ENCODE measurements around the gene CELF2. TPM values are rescaled to one million over a fixed set of nuclear protein-coding genes. Genes with fewer than 3 reads are reported as not detected.

Gene CELF2
- total and polyA plus RNA-seq, 2 experiments from 2014 or later: 16.6 to 26.9 TPM

DNA sequence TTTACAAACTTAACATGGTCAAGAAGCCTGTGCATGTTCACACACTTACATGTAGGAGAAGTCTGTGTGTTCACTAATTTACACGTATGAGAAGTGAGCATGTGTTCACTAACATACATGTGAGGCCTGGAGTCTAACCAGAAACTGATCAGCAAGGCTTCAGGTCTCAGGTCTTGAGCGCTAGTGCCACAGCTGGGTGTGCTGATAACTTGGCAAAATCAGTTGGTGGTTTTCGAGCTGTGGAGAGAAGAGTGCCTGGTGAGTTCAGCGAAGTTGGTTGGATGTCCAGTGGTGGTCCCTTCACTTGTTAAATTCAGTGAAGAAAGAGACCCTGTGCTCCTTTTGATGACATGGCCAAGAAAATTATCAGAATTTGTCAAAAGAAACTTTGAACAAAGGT is 98.7 kb downstream of the CELF2 start:
- WGBS (ENCODE audit: low lambda C conversion rate, missing lambda C conversion rate): 90% methylated on average over 4 of the region's 4 CpGs
- no peak for TF ChIP-seq EZH2phosphoT487 (IDR thresholded peaks at IDR 0.05; ENCODE audit: low read depth, severe bottlenecking, unreplicated experiment)
- TF ChIP-seq, protein P1, sequence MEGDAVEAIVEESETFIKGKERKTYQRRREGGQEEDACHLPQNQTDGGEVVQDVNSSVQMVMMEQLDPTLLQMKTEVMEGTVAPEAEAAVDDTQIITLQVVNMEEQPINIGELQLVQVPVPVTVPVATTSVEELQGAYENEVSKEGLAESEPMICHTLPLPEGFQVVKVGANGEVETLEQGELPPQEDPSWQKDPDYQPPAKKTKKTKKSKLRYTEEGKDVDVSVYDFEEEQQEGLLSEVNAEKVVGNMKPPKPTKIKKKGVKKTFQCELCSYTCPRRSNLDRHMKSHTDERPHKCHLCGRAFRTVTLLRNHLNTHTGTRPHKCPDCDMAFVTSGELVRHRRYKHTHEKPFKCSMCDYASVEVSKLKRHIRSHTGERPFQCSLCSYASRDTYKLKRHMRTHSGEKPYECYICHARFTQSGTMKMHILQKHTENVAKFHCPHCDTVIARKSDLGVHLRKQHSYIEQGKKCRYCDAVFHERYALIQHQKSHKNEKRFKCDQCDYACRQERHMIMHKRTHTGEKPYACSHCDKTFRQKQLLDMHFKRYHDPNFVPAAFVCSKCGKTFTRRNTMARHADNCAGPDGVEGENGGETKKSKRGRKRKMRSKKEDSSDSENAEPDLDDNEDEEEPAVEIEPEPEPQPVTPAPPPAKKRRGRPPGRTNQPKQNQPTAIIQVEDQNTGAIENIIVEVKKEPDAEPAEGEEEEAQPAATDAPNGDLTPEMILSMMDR (IDR thresholded peaks at IDR 0.05; ENCODE audit: poor library complexity): no peak
- no peak for TF ChIP-seq EZH2 (IDR thresholded peaks at IDR 0.05; ENCODE audit: borderline replicate concordance)

DNA sequence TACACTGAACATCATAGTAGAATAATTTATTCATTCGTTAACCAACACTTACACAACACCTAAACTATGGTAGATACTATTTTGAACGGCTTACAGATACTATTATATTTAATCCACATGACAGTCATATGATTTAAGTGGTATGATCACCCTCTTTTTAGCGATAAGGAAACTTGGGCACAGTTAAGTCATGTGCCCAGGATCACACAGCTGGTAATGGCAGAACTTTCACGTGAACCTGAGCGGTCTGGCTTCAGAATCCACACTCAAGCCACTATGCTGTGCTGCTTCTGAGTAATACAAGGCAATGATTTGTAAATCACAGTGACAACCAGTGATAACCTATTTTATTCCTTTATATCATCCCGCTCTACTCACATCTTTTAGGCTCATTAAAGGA is 99.1 kb downstream of the CELF2 start:
- no peak overlapping the region for H2AFZ ChIP-seq
- H3K9me3 ChIP-seq (ENCODE audit: low read depth): no peaks in the 10 kb centered on the region
- no peaks in the 10 kb centered on the region for H3K36me3 ChIP-seq (replicated peaks; ENCODE audit: insufficient read depth, low read depth)
- H4K20me1 ChIP-seq (ENCODE audit: insufficient read depth, poor library complexity, severe bottlenecking): no peaks in the 10 kb centered on the region
- H3K9me2 ChIP-seq (replicated peaks; ENCODE audit: insufficient read depth): no peaks in the 10 kb centered on the region
- no peaks in the 10 kb centered on the region for H3K4me1 ChIP-seq (ENCODE audit: insufficient read depth)
- TF ChIP-seq EZH2phosphoT487 (IDR thresholded peaks at IDR 0.05; ENCODE audit: low read depth, severe bottlenecking, unreplicated experiment) (no peak), EZH2 (IDR thresholded peaks at IDR 0.05; ENCODE audit: borderline replicate concordance) (no peak)
- TF ChIP-seq, protein P1 (IDR thresholded peaks at IDR 0.05; ENCODE audit: poor library complexity): no peak
- H3K4me2 ChIP-seq: no peak overlapping the region
- H3K4me3 ChIP-seq: no peak overlapping the region
- no peaks in the 10 kb centered on the region for H3K79me2 ChIP-seq
- no peak for DNase-seq (ENCODE audit: low spot score)
- no peaks in the 10 kb centered on the region for H3K27me3 ChIP-seq
- H3K27ac ChIP-seq: no peak overlapping the region
- whole genome bisulfite sequencing (ENCODE audit: low lambda C conversion rate, missing lambda C conversion rate): 82% methylated on average over 6 of the region's 6 CpGs

More for the DNA sequence above, 98.7 kb downstream of the CELF2 start:
- DNase-seq (ENCODE audit: low spot score): no peak
- no peaks in the 10 kb centered on the region for H3K36me3 ChIP-seq (replicated peaks; ENCODE audit: insufficient read depth, low read depth)
- H3K4me2 ChIP-seq: no peak overlapping the region
- H3K27ac ChIP-seq: no peak overlapping the region
- no peaks in the 10 kb centered on the region for H3K79me2 ChIP-seq
- no peaks in the 10 kb centered on the region for H3K27me3 ChIP-seq
- no peak overlapping the region for H3K4me3 ChIP-seq
- no peaks in the 10 kb centered on the region for H3K9me2 ChIP-seq (replicated peaks; ENCODE audit: insufficient read depth)
- H4K20me1 ChIP-seq (ENCODE audit: insufficient read depth, poor library complexity, severe bottlenecking): no peaks in the 10 kb centered on the region
- H2AFZ ChIP-seq: no peak overlapping the region
- no peaks in the 10 kb centered on the region for H3K9me3 ChIP-seq (ENCODE audit: low read depth)
- no peaks in the 10 kb centered on the region for H3K4me1 ChIP-seq (ENCODE audit: insufficient read depth)

DNA sequence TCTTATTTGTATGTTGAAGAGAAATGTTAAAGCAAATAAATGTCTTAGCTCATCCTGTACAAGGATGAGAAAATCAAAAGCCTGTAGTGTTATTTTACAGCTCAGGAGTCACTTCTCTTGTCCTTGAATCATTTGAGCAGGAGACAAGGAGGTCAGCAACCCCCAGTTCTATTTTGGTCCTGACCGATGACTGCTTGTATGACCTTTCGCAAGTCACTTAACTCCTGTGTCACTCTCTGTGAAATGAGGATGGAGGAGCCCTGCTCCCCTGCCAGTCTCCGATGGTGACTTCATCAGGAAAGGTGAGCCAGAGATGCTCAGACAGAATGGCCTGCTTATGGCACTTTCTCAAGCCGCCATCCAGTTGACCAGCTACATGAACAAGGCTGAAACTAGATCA is 101.0 kb downstream of the CELF2 start:
- no peaks in the 10 kb centered on the region for H3K36me3 ChIP-seq (replicated peaks; ENCODE audit: insufficient read depth, low read depth)
- no peaks in the 10 kb centered on the region for H3K9me3 ChIP-seq (ENCODE audit: low read depth)
- no peaks in the 10 kb centered on the region for H3K79me2 ChIP-seq
- no peaks in the 10 kb centered on the region for H3K27me3 ChIP-seq
- H3K4me1 ChIP-seq (ENCODE audit: insufficient read depth): no peaks in the 10 kb centered on the region
- no peak for TF ChIP-seq EZH2phosphoT487 (IDR thresholded peaks at IDR 0.05; ENCODE audit: low read depth, severe bottlenecking, unreplicated experiment)
- TF ChIP-seq EZH2 (IDR thresholded peaks at IDR 0.05; ENCODE audit: borderline replicate concordance): no peak
- TF ChIP-seq, protein P1 (IDR thresholded peaks at IDR 0.05; ENCODE audit: poor library complexity): no peak
- no peak overlapping the region for H3K4me3 ChIP-seq
- H2AFZ ChIP-seq: no peak overlapping the region
- no peaks in the 10 kb centered on the region for H3K9me2 ChIP-seq (replicated peaks; ENCODE audit: insufficient read depth)
- DNase-seq (ENCODE audit: low spot score): no peak
- no peak overlapping the region for H3K4me2 ChIP-seq
- H4K20me1 ChIP-seq (ENCODE audit: insufficient read depth, poor library complexity, severe bottlenecking): no peaks in the 10 kb centered on the region
- H3K27ac ChIP-seq: no peak overlapping the region
- WGBS (ENCODE audit: low lambda C conversion rate, missing lambda C conversion rate): 95% methylated on average over 4 of the region's 4 CpGs

DNA sequence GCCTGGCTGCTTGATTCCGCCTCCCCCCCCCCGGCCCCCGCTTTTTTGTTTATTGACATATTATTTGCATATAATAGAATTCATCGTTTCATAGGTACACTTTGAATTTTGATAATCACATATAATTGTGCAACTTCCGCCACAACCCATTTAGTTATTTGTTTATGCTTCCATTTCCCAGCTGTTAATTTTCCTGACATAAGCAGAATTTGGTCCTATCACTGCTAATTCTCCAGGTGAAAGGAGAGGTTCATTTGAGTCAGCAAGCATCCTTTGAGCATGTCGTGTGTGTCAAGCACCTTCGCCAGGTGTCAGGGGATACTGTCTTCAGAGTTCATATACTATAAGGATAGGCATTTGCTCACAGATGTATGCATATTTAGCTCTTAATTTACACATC is 102.2 kb downstream of the CELF2 start:
- Histone ChIP-seq H3K9me3 (ENCODE audit: low read depth) (no peaks in the 10 kb centered on the region), H3K36me3 (replicated peaks; ENCODE audit: insufficient read depth, low read depth) (no peaks in the 10 kb centered on the region), H3K4me2 (no peak overlapping the region), H3K9me2 (replicated peaks; ENCODE audit: insufficient read depth) (no peaks in the 10 kb centered on the region), H3K79me2 (no peaks in the 10 kb centered on the region), H3K27ac (no peak overlapping the region), H3K4me1 (ENCODE audit: insufficient read depth) (no peaks in the 10 kb centered on the region), H3K4me3 (no peak overlapping the region), H2AFZ (no peak overlapping the region), H4K20me1 (ENCODE audit: insufficient read depth, poor library complexity, severe bottlenecking) (no peaks in the 10 kb centered on the region), H3K27me3 (no peaks in the 10 kb centered on the region)
- WGBS (ENCODE audit: low lambda C conversion rate, missing lambda C conversion rate): 90% methylated on average over 7 of the region's 7 CpGs
- TF ChIP-seq EZH2phosphoT487 (IDR thresholded peaks at IDR 0.05; ENCODE audit: low read depth, severe bottlenecking, unreplicated experiment): no peak
- TF ChIP-seq EZH2 (IDR thresholded peaks at IDR 0.05; ENCODE audit: borderline replicate concordance): no peak
- TF ChIP-seq, protein P1 (IDR thresholded peaks at IDR 0.05; ENCODE audit: poor library complexity): no peak
- DNase-seq (ENCODE audit: low spot score): no peak

Data from hepatocyte (in vitro differentiated cells).